ENCODE measurements around the gene SRPK1. TPM values are rescaled to one million over a fixed set of nuclear protein-coding genes. Genes with fewer than 3 reads are reported as not detected.
A peak's percentile ranks its signal among the peaks of the same experiment; 100 is the strongest.

Gene SRPK1
- total RNA-seq, 1 experiment from 2014 or later: 104 TPM

- Histone ChIP-seq H3K4me2 (ENCODE audit: low read depth, low read length, poor library complexity, severe bottlenecking) (no peak overlapping the region), H3K27me3 (ENCODE audit: low read length) (no peaks in the 10 kb centered on the region), H3K9me3 (ENCODE audit: low read length) (no peaks in the 10 kb centered on the region), H2AFZ (ENCODE audit: low read length) (no peak overlapping the region), H3K9me2 (replicated peaks; ENCODE audit: insufficient read depth, low read length) (no peaks in the 10 kb centered on the region), H3K4me3 (ENCODE audit: low read length) (no peak overlapping the region), H4K20me1 (ENCODE audit: insufficient read depth, low read depth, low read length) (no peaks in the 10 kb centered on the region), H3K4me1 (ENCODE audit: low read length) (no peaks in the 10 kb centered on the region), H3K36me3 (ENCODE audit: insufficient read depth, low read length) (no peaks in the 10 kb centered on the region), H3K27ac (ENCODE audit: low read length) (no peak overlapping the region), H3K79me2 (ENCODE audit: low read length) (no peaks in the 10 kb centered on the region), H3K9ac (ENCODE audit: low read length) (no peak overlapping the region)
- DNase-seq: no peak
Observed at GRCh38 chr6:35824552-35825192, 96.2 kb downstream of the SRPK1 start.

GRCh38 chr6:35823601-35824000 lies 97.3 kb downstream of the SRPK1 start:
- Histone ChIP-seq H3K4me3 (ENCODE audit: low read length) (no peak overlapping the region), H3K9me2 (replicated peaks; ENCODE audit: insufficient read depth, low read length) (no peaks in the 10 kb centered on the region), H2AFZ (ENCODE audit: low read length) (no peak overlapping the region), H3K27me3 (ENCODE audit: low read length) (no peaks in the 10 kb centered on the region), H3K36me3 (ENCODE audit: insufficient read depth, low read length) (no peaks in the 10 kb centered on the region), H3K4me1 (ENCODE audit: low read length) (no peaks in the 10 kb centered on the region), H4K20me1 (ENCODE audit: insufficient read depth, low read depth, low read length) (no peaks in the 10 kb centered on the region), H3K4me2 (ENCODE audit: low read depth, low read length, poor library complexity, severe bottlenecking) (no peak overlapping the region), H3K9me3 (ENCODE audit: low read length) (no peaks in the 10 kb centered on the region), H3K27ac (ENCODE audit: low read length) (no peak overlapping the region), H3K79me2 (ENCODE audit: low read length) (no peaks in the 10 kb centered on the region), H3K9ac (ENCODE audit: low read length) (no peak overlapping the region)
- DNase-seq: no peak

DNA sequence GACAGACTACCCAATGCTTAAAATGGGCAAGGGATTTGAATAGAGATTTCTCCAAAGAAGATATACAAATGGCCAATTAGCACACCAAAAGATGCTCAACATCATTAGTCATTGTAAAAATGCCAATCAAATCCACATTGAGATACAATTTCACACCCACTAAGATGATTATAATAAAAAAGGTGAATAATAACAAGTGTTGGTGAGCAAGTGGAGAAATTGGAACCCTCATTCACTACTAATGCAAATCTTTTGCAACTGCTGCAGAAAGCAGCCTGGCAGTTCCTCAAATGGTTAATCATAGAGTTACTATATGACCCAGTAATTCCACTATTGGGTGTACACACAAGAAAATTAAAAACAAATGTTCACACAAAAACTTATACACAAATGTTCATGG lies 103.4 kb downstream of the SRPK1 start:
- Histone ChIP-seq H3K9ac (ENCODE audit: low read length) (no peak overlapping the region), H3K36me3 (ENCODE audit: insufficient read depth, low read length) (no peaks in the 10 kb centered on the region), H3K9me2 (replicated peaks; ENCODE audit: insufficient read depth, low read length) (no peaks in the 10 kb centered on the region), H2AFZ (ENCODE audit: low read length) (no peak overlapping the region), H3K27ac (ENCODE audit: low read length) (no peak overlapping the region), H3K4me3 (ENCODE audit: low read length) (no peak overlapping the region), H3K27me3 (ENCODE audit: low read length) (no peaks in the 10 kb centered on the region), H3K79me2 (ENCODE audit: low read length) (no peaks in the 10 kb centered on the region), H4K20me1 (ENCODE audit: insufficient read depth, low read depth, low read length) (no peaks in the 10 kb centered on the region), H3K9me3 (ENCODE audit: low read length) (peaks cover 5% of the 10 kb centered on the region; the same call in 1 of the 2 replicates), H3K4me2 (ENCODE audit: low read depth, low read length, poor library complexity, severe bottlenecking) (no peak overlapping the region), H3K4me1 (ENCODE audit: low read length) (no peaks in the 10 kb centered on the region)
- no peak for DNase-seq

DNA sequence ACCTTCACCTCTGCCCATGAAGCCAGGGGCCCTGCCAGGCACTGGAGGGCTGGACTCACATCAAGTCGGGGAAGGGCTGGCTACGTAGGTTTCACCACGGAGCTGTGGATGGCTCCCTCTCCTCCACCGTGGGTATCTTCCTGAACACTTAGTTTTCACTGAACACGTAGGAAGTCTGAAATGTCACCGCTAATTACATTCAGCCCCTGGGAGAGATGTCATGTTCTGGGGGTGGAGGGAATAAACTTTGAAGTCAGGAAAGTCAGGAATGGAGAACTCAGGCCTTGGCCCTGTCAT lies 109.3 kb downstream of the SRPK1 start:
- H3K4me2 ChIP-seq (ENCODE audit: low read depth, low read length, poor library complexity, severe bottlenecking): no peak overlapping the region
- no peak overlapping the region for H2AFZ ChIP-seq (ENCODE audit: low read length)
- H3K9ac ChIP-seq (ENCODE audit: low read length): no peak overlapping the region

DNA sequence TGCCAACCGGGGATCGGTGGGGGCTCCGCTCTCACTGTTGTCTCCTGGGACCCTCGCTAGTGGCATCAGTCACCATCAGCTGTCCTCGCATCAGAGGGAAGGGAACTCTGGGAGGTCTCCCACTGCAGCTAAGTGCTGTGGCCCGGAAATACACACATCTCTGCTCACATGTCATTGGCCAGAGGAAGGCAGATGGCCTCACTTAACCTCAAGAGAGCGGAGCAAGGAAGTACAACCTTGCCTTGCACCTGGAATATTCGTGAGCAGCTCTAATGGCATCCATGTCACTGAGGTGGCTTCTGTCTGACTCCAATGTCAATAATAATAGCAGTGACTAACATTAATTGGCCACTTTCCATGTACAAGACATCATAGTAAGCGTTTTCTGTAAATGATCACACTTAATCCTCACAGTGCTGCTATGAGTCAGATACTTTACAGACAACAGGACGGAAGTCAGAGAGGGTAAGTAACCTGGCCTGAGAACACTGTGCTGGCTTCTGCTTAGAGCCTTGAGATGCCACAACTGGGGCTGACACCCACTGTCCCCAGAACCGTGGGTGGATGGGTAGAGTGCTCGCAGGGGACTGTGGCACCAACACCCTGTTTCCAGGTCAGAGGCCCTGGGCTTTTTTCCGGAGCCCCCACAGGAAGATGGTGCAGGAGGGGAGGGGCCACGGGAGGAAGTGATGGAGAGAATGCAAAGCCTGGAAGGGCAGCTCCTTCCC lies 109.8 kb downstream of the SRPK1 start:
- Histone ChIP-seq H3K9ac (ENCODE audit: low read length) (no peak overlapping the region), H3K36me3 (ENCODE audit: insufficient read depth, low read length) (no peaks in the 10 kb centered on the region), H3K9me2 (replicated peaks; ENCODE audit: insufficient read depth, low read length) (no peaks in the 10 kb centered on the region), H3K79me2 (ENCODE audit: low read length) (no peaks in the 10 kb centered on the region), H4K20me1 (ENCODE audit: insufficient read depth, low read depth, low read length) (no peaks in the 10 kb centered on the region), H3K27ac (ENCODE audit: low read length) (no peak overlapping the region), H3K27me3 (ENCODE audit: low read length) (no peaks in the 10 kb centered on the region), H2AFZ (ENCODE audit: low read length) (no peak overlapping the region), H3K4me2 (ENCODE audit: low read depth, low read length, poor library complexity, severe bottlenecking) (peak overlapping the region; percentile 28), H3K9me3 (ENCODE audit: low read length) (no peaks in the 10 kb centered on the region), H3K4me1 (ENCODE audit: low read length) (peaks cover 5% of the 10 kb centered on the region), H3K4me3 (ENCODE audit: low read length) (no peak overlapping the region)
- DNase-seq: no peak

More for the DNA sequence above, 109.3 kb downstream of the SRPK1 start:
- Histone ChIP-seq H3K79me2 (ENCODE audit: low read length) (no peaks in the 10 kb centered on the region), H3K9me3 (ENCODE audit: low read length) (no peaks in the 10 kb centered on the region), H3K9me2 (replicated peaks; ENCODE audit: insufficient read depth, low read length) (no peaks in the 10 kb centered on the region), H3K36me3 (ENCODE audit: insufficient read depth, low read length) (no peaks in the 10 kb centered on the region), H3K4me3 (ENCODE audit: low read length) (no peak overlapping the region), H3K27me3 (ENCODE audit: low read length) (no peaks in the 10 kb centered on the region), H3K4me1 (ENCODE audit: low read length) (peaks cover 5% of the 10 kb centered on the region), H4K20me1 (ENCODE audit: insufficient read depth, low read depth, low read length) (no peaks in the 10 kb centered on the region), H3K27ac (ENCODE audit: low read length) (no peak overlapping the region)
- DNase-seq: no peak

- no peak overlapping the region for H2AFZ ChIP-seq (ENCODE audit: low read length)
- H3K36me3 ChIP-seq (ENCODE audit: insufficient read depth, low read length): no peaks in the 10 kb centered on the region
- H3K4me3 ChIP-seq (ENCODE audit: low read length): no peak overlapping the region
- H4K20me1 ChIP-seq (ENCODE audit: insufficient read depth, low read depth, low read length): no peaks in the 10 kb centered on the region
- peaks cover 5% of the 10 kb centered on the region for H3K4me1 ChIP-seq (ENCODE audit: low read length)
- H3K4me2 ChIP-seq (ENCODE audit: low read depth, low read length, poor library complexity, severe bottlenecking): no peak overlapping the region
- no peaks in the 10 kb centered on the region for H3K9me3 ChIP-seq (ENCODE audit: low read length)
- no peak overlapping the region for H3K27ac ChIP-seq (ENCODE audit: low read length)
- no peaks in the 10 kb centered on the region for H3K27me3 ChIP-seq (ENCODE audit: low read length)
- no peak overlapping the region for H3K9ac ChIP-seq (ENCODE audit: low read length)
- no peaks in the 10 kb centered on the region for H3K79me2 ChIP-seq (ENCODE audit: low read length)
- no peak for DNase-seq
- no peaks in the 10 kb centered on the region for H3K9me2 ChIP-seq (replicated peaks; ENCODE audit: insufficient read depth, low read length)
Observed at GRCh38 chr6:35809809-35810208, 111.1 kb downstream of the SRPK1 start.

GRCh38 chr6:35808688-35809087 lies 112.2 kb downstream of the SRPK1 start:
- Histone ChIP-seq H3K27ac (ENCODE audit: low read length) (no peak overlapping the region), H4K20me1 (ENCODE audit: insufficient read depth, low read depth, low read length) (no peaks in the 10 kb centered on the region), H3K9ac (ENCODE audit: low read length) (no peak overlapping the region), H3K9me2 (replicated peaks; ENCODE audit: insufficient read depth, low read length) (no peaks in the 10 kb centered on the region), H3K27me3 (ENCODE audit: low read length) (no peaks in the 10 kb centered on the region), H3K4me1 (ENCODE audit: low read length) (peaks cover 5% of the 10 kb centered on the region), H3K4me2 (ENCODE audit: low read depth, low read length, poor library complexity, severe bottlenecking) (no peak overlapping the region), H3K4me3 (ENCODE audit: low read length) (no peak overlapping the region), H3K36me3 (ENCODE audit: insufficient read depth, low read length) (no peaks in the 10 kb centered on the region), H2AFZ (ENCODE audit: low read length) (no peak overlapping the region), H3K9me3 (ENCODE audit: low read length) (no peaks in the 10 kb centered on the region), H3K79me2 (ENCODE audit: low read length) (no peaks in the 10 kb centered on the region)
- no peak for DNase-seq

DNA sequence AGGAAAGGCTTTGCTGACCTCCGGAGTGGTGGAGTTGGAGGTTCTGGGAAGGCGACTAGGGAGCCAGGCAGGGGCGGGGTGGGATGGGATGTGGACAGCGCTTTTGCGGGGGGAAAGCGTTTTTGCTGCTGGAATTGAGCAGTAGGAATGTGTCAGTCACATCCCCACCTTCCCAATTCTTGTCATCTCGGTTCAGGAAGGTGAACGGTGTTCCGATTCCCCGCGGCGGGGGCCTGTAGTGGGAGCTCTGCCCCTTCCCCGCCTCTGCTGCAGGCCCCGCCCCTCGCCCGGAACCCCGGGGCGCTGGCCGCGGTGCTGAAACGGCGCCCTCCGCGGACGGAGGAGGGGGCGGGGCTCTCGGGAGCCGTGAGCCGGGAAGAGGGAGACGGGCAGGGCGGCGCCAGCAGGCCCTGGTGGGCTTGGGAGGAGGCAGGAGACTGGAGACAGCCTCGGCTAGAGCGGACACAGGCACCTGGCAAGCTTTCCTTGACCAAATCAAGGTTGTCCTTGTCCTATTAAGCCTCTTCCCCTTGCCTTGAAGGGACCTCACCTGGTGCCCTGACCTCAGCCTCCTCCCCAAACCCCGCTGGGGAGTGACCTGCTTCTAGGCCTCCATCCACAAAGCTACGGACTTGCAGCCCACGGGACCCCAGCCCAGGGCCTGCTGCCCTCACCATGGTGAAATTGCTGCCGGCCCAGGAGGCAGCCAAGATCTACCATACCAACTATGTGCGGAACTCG lies 115.7 kb downstream of the SRPK1 start, which contains the start of gene LHFPL5:
Gene LHFPL5 (plus strand): TSS at position 357 of the 741 bp plus-strand sequence. CDS start 319 bp downstream, at position 676.
- no peaks in the 10 kb centered on the region for H3K36me3 ChIP-seq (ENCODE audit: insufficient read depth, low read length)
- no peaks in the 10 kb centered on the region for H3K79me2 ChIP-seq (ENCODE audit: low read length)
- H3K4me2 ChIP-seq (ENCODE audit: low read depth, low read length, poor library complexity, severe bottlenecking): no peak within 1 kb of the TSS
- DNase-seq: peak; percentile 81
- H3K27ac ChIP-seq (ENCODE audit: low read length): no peak within 1 kb of the TSS
- no peak within 1 kb of the TSS for H3K9ac ChIP-seq (ENCODE audit: low read length)
- H3K4me3 ChIP-seq (ENCODE audit: low read length): no peak within 1 kb of the TSS
- H3K27me3 ChIP-seq (ENCODE audit: low read length): no peaks in the 10 kb centered on the region
- H3K9me2 ChIP-seq (replicated peaks; ENCODE audit: insufficient read depth, low read length): no peaks in the 10 kb centered on the region
- no peaks in the 10 kb centered on the region for H3K9me3 ChIP-seq (ENCODE audit: low read length)
- no peaks in the 10 kb centered on the region for H3K4me1 ChIP-seq (ENCODE audit: low read length)
- H2AFZ ChIP-seq (ENCODE audit: low read length): no peak within 1 kb of the TSS
- H4K20me1 ChIP-seq (ENCODE audit: insufficient read depth, low read depth, low read length): no peaks in the 10 kb centered on the region

Data from Karpas-422 (cell line).